Measurements from ENCODE around the gene PAX4. TPM values are rescaled to one million over a fixed set of nuclear protein-coding genes. Genes with fewer than 3 reads are reported as not detected.

The PAX4 gene
- total RNA-seq, 1 experiment from 2014 or later: not detected

DNA sequence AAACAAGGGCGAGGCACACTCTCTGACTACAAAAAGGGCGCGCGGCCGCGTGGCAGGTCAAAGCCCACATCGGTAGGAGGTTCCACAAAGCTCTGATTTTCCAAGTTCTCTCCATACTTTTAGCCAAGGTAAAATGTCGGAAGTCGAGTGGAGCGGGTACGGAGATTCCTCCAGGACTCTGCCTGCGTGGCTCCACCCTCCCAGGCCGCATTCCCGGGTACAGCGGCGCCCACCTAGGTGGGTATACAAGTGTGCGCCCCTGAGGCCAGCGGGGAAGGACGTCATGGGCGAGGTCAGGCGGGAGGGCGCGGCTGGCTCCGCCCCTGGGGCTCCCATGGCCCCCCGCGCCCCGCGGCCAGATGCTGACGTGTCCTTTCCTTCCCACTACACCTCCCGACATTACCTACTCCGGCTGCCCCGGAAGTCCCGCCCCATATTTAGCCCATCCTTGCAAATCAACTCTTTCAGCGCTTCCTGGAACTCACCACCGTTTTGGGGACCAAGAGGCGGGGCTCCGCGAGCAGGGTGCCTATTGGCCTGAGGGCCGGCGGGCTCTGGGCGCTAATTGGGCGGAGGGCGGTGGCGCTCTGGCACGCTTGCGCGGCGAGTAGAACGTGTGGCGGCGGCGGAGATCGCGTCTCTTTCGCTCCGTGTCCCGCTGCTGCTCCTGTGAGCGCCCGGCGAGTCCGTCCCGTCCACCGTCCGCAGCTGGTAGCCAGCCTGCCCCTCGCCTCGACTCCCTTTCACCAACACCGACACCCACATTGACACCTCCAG, 33.8 kb upstream of the PAX4 start, which contains the start of gene SND1 (continued):
- TF ChIP-seq, protein P1, sequence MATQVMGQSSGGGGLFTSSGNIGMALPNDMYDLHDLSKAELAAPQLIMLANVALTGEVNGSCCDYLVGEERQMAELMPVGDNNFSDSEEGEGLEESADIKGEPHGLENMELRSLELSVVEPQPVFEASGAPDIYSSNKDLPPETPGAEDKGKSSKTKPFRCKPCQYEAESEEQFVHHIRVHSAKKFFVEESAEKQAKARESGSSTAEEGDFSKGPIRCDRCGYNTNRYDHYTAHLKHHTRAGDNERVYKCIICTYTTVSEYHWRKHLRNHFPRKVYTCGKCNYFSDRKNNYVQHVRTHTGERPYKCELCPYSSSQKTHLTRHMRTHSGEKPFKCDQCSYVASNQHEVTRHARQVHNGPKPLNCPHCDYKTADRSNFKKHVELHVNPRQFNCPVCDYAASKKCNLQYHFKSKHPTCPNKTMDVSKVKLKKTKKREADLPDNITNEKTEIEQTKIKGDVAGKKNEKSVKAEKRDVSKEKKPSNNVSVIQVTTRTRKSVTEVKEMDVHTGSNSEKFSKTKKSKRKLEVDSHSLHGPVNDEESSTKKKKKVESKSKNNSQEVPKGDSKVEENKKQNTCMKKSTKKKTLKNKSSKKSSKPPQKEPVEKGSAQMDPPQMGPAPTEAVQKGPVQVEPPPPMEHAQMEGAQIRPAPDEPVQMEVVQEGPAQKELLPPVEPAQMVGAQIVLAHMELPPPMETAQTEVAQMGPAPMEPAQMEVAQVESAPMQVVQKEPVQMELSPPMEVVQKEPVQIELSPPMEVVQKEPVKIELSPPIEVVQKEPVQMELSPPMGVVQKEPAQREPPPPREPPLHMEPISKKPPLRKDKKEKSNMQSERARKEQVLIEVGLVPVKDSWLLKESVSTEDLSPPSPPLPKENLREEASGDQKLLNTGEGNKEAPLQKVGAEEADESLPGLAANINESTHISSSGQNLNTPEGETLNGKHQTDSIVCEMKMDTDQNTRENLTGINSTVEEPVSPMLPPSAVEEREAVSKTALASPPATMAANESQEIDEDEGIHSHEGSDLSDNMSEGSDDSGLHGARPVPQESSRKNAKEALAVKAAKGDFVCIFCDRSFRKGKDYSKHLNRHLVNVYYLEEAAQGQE (IDR thresholded peaks at IDR 0.05; ENCODE audit: low read depth): no peak
- TF ChIP-seq TCF7L2 (IDR thresholded peaks at IDR 0.05; ENCODE audit: borderline replicate concordance, extremely low read depth, insufficient read depth, insufficient read length): no peak
- TF ChIP-seq, protein P2, sequence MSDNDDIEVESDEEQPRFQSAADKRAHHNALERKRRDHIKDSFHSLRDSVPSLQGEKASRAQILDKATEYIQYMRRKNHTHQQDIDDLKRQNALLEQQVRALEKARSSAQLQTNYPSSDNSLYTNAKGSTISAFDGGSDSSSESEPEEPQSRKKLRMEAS (IDR thresholded peaks at IDR 0.05): peak; percentile 94
- no peak for TF ChIP-seq JUND (IDR thresholded peaks at IDR 0.05)

DNA sequence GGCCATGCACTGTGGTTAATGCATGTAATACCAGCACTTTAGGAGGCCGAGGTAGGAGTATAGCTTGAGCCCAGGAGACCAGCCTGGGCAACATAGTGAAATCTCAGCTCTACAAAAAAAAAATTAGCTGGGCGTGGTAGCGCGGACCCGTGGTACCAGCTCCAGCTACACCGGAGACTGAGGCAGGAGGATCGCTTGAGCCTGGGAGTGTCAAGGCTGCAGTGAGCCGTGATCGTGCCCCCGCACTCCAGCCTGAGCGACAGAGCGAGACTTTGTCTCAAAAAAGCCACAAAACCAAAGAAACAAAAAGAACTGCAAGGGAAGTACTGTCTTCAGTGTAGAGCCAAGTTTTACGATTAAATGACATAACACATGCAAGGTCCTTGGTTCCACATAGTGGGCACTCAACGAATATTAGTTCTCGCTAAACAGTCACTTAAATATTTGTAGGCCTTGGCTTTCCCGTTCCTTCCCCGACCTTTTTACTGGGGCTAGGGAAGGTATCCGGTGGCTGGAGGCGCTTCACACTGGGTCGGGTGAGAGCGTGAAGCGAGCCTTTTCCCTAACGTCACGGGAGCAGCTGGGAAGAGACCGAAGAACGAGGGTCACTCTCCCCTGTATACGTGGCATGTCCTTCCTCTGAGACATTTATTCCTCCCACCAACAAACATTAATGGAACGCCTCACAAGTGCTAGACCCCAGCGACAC, 33.1 kb upstream of the PAX4 start:
- Histone ChIP-seq H3K79me2 (ENCODE audit: insufficient read depth, low read length) (peaks cover 40% of the 10 kb centered on the region), H3K9ac (ENCODE audit: low read length) (peak overlapping the region; percentile 94), H3K9me2 (ENCODE audit: insufficient read depth) (no peaks in the 10 kb centered on the region), H3K4me1 (ENCODE audit: control insufficient read depth in 1 of 2, insufficient read depth in 2 of 2, low read length in 2 of 2) (peaks cover 16 to 22% of the 10 kb centered on the region in 2 experiments), H3K36me3 (ENCODE audit: control insufficient read depth in 1 of 2, insufficient read depth in 2 of 2, low read length in 2 of 2) (peaks cover 5 to 12% of the 10 kb centered on the region in 2 experiments; a peak in 3 of 4 replicates), H3K4me3 (replicated peaks in 1 of 2; ENCODE audit: low read depth in 1 of 2, low read length in 2 of 2) (peak overlapping the region; percentile 98 to 100), H3K27ac (ENCODE audit: low read depth, low read length) (peak overlapping the region; percentile 59), H3K4me2 (ENCODE audit: low read length) (peak overlapping the region; percentile 80), H2AFZ (ENCODE audit: low read depth, low read length, poor library complexity, severe bottlenecking) (no peak overlapping the region), H4K20me1 (ENCODE audit: insufficient read depth) (peaks cover 24% of the 10 kb centered on the region; the same call in 1 of the 2 replicates), H3K27me3 (ENCODE audit: insufficient read depth, low read length) (no peaks in the 10 kb centered on the region), H3K9me3 (ENCODE audit: control insufficient read depth in 1 of 2, insufficient read depth in 1 of 2, low read depth in 1 of 2, low read length in 2 of 2) (no peaks in the 10 kb centered on the region)
- ChIA-PET CTCF (interaction anchor here (3.1 kb wide), 1 partner anchor 22 kb away, joined by 9 read pairs; no protein-coding TSS in a partner anchor), POLR2A (interaction anchor here (0.9 to 1.1 kb wide), 2 partner anchors 11 to 558 kb away, joined by 3 to 5 read pairs; no protein-coding TSS in a partner anchor), RAD21 (ENCODE audit: low non-redundant PET in 1 of 2, low total read pairs in 2 of 2, uncharacterized antibody in 2 of 2, unreplicated experiment in 2 of 2) (no interaction called here)
- intact Hi-C loops (cut with micrococcal nuclease): loop anchor here (5.0 kb wide), 1 partner anchor 64 kb away; the partner anchor contains the start of genes ARF5 and GCC1
- TF ChIP-seq POLR2A (IDR thresholded peaks at IDR 0.05; ENCODE audit: borderline replicate concordance, extremely low read depth, insufficient read depth, insufficient read length) (peak; percentile 28), TCF7L2 (IDR thresholded peaks at IDR 0.05; ENCODE audit: borderline replicate concordance, extremely low read depth, insufficient read depth, insufficient read length) (no peak), ELF1 (IDR thresholded peaks at IDR 0.05; ENCODE audit: borderline replicate concordance, low read depth) (no peak), FOSL1 (IDR thresholded peaks at IDR 0.05; ENCODE audit: low read depth) (no peak), YY1 (IDR thresholded peaks at IDR 0.05; ENCODE audit: extremely low read depth, insufficient replicate concordance, low read depth, low read length) (no peak), EGR1 (IDR thresholded peaks at IDR 0.05; ENCODE audit: low read depth) (no peak), ZFX (IDR thresholded peaks at IDR 0.05) (peak; percentile 50), JUND (IDR thresholded peaks at IDR 0.05) (no peak)
- TF ChIP-seq, protein P3, sequence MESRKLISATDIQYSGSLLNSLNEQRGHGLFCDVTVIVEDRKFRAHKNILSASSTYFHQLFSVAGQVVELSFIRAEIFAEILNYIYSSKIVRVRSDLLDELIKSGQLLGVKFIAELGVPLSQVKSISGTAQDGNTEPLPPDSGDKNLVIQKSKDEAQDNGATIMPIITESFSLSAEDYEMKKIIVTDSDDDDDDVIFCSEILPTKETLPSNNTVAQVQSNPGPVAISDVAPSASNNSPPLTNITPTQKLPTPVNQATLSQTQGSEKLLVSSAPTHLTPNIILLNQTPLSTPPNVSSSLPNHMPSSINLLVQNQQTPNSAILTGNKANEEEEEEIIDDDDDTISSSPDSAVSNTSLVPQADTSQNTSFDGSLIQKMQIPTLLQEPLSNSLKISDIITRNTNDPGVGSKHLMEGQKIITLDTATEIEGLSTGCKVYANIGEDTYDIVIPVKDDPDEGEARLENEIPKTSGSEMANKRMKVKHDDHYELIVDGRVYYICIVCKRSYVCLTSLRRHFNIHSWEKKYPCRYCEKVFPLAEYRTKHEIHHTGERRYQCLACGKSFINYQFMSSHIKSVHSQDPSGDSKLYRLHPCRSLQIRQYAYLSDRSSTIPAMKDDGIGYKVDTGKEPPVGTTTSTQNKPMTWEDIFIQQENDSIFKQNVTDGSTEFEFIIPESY (IDR thresholded peaks at IDR 0.05; ENCODE audit: extremely low read depth, insufficient replicate concordance, low read length): no peak
- TSS peak; percentile 97 for BruUV-seq (replicated peaks)
- ATAC-seq (no peak; the same call in 1 of the 2 replicates), DNase-seq (ENCODE audit: low read depth, low spot score) (no peak)

All from HCT116 (cell line).